HL-60 (cell line): ENCODE results near the gene BCAS3.

Source experiments
- DNase-seq, 2 experiments: peaks; one replicate each; pipeline ENCODE4 v3.0.0-alpha.2; 2010 to 2020; ENCODE audit warnings: low read depth in 1 of 2, low spot score in 1 of 2
- H3K27ac ChIP-seq: fragments of 250-450 bp; sonication (Bioruptor Pico); replicated peaks from 2 replicates; pipeline ENCODE4 v1.5.1; 2020; ENCODE audit warnings: mild to moderate bottlenecking, moderate library complexity
- H3K27me3 ChIP-seq: fragments of 250-450 bp; sonication (Bioruptor Pico); 2 replicates; pipeline ENCODE4 v1.5.1; 2021; ENCODE audit warnings: mild to moderate bottlenecking, moderate library complexity; ENCODE audit not compliant: insufficient read depth, poor library complexity, severe bottlenecking
- H3K4me3 ChIP-seq: replicated peaks from 2 replicates; pipeline ENCODE4 v1.5.1; 2011; ENCODE audit warnings: mild to moderate bottlenecking, control low read depth, low read length; ENCODE audit not compliant: insufficient read depth
- GABPA ChIP-seq: IDR thresholded peaks from 2 replicates; pipeline ENCODE4 v1.6.1; 2012; ENCODE audit warnings: low read depth
- POLR2AphosphoS5 ChIP-seq: IDR thresholded peaks from 2 replicates; pipeline ENCODE4 v1.6.1; 2012; ENCODE audit warnings: low read depth
- SPI1 ChIP-seq: IDR thresholded peaks from 2 replicates; pipeline ENCODE4 v1.6.1; 2012; ENCODE audit warnings: low read depth, mild to moderate bottlenecking, borderline replicate concordance
- TF ChIP-seq, protein P1 (sequence below): IDR thresholded peaks from one replicate; pipeline ENCODE4 v1.5.1; 2011; ENCODE audit warnings: low read length, control low read depth, inconsistent platforms; ENCODE audit not compliant: insufficient read depth
- TF ChIP-seq, protein P2 (sequence below): IDR thresholded peaks from 2 replicates; pipeline ENCODE4 v1.6.1; 2012; ENCODE audit warnings: low read depth; ENCODE audit not compliant: insufficient replicate concordance

Gene BCAS3

DNA sequence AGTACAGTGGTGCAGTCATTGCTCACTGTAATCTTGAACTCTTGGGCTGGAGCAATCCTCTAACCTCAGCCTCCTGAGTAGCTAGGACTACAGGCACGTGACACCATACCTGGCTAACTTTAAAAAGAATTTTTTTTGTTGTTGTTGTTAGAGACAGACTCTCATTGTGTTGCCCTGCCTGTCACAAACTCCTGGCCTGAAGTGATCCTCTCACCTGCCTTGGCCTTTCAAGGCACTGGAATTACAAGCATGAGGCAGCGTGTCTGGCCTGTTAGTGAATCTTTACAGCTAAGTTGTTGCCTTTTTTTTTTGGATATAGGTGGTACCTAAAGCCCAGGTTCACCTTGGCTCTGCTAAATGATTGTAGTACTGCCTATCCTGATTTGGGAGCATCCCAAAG lies 290.6 kb downstream of the BCAS3 start:
- no peaks in the 10 kb centered on the region for H3K27me3 ChIP-seq
- H3K4me3 ChIP-seq: no peak overlapping the region
- DNase-seq: no peak
- TF ChIP-seq POLR2AphosphoS5 (no peak), GABPA (no peak), SPI1 (no peak)
- TF ChIP-seq, protein P1, sequence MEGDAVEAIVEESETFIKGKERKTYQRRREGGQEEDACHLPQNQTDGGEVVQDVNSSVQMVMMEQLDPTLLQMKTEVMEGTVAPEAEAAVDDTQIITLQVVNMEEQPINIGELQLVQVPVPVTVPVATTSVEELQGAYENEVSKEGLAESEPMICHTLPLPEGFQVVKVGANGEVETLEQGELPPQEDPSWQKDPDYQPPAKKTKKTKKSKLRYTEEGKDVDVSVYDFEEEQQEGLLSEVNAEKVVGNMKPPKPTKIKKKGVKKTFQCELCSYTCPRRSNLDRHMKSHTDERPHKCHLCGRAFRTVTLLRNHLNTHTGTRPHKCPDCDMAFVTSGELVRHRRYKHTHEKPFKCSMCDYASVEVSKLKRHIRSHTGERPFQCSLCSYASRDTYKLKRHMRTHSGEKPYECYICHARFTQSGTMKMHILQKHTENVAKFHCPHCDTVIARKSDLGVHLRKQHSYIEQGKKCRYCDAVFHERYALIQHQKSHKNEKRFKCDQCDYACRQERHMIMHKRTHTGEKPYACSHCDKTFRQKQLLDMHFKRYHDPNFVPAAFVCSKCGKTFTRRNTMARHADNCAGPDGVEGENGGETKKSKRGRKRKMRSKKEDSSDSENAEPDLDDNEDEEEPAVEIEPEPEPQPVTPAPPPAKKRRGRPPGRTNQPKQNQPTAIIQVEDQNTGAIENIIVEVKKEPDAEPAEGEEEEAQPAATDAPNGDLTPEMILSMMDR: no peak
- TF ChIP-seq, protein P2, sequence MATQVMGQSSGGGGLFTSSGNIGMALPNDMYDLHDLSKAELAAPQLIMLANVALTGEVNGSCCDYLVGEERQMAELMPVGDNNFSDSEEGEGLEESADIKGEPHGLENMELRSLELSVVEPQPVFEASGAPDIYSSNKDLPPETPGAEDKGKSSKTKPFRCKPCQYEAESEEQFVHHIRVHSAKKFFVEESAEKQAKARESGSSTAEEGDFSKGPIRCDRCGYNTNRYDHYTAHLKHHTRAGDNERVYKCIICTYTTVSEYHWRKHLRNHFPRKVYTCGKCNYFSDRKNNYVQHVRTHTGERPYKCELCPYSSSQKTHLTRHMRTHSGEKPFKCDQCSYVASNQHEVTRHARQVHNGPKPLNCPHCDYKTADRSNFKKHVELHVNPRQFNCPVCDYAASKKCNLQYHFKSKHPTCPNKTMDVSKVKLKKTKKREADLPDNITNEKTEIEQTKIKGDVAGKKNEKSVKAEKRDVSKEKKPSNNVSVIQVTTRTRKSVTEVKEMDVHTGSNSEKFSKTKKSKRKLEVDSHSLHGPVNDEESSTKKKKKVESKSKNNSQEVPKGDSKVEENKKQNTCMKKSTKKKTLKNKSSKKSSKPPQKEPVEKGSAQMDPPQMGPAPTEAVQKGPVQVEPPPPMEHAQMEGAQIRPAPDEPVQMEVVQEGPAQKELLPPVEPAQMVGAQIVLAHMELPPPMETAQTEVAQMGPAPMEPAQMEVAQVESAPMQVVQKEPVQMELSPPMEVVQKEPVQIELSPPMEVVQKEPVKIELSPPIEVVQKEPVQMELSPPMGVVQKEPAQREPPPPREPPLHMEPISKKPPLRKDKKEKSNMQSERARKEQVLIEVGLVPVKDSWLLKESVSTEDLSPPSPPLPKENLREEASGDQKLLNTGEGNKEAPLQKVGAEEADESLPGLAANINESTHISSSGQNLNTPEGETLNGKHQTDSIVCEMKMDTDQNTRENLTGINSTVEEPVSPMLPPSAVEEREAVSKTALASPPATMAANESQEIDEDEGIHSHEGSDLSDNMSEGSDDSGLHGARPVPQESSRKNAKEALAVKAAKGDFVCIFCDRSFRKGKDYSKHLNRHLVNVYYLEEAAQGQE: no peak
- no peak overlapping the region for H3K27ac ChIP-seq

DNA sequence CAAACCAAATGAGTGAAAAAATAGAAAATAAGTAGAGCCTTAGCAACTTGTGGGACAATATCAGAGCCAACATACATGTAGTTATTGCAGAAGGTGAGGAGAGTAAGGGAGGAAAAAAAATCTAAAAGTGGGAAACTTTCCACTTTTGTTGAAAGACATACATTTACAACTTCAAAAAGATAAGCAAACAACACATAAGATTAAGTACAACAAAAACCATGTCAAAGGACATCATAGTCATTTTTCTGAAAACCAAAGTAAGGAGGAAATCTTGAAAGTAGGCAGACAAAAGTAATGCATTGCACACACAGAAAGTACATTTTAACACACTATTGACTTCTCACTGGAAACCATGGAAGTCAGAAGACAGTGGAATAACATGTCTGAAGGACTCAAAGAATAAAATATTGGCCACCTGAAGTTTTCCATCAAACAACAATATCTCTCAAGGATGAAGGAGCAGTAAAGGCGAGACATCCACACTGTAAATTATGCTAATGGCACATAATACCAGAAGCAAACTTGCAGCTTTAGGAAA lies 291.9 kb downstream of the BCAS3 start:
- no peak for TF ChIP-seq SPI1
- TF ChIP-seq GABPA: no peak
- TF ChIP-seq, protein P1: no peak
- TF ChIP-seq, protein P2: no peak
- no peak for DNase-seq
- no peak overlapping the region for H3K27ac ChIP-seq

DNA sequence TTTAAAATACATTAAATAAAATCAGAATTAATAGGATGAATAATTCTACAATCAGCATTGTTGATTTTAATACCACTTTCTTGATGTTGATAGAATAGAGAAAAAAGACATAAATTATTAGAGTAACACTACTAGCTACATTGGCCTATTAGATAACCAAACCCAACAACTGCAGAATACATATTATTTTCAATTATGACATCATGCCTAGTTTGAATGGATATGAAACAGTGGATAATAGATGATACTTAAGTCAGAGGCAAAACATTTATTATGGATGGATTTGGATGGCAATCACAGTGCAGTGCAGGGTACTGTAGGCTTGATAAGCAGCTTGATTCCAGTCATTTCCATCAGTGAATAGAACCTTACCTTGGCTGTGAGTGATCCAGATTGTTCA lies 293.1 kb downstream of the BCAS3 start:
- no peak for DNase-seq
- no peak overlapping the region for H3K27ac ChIP-seq
- H3K27me3 ChIP-seq: no peaks in the 10 kb centered on the region
- TF ChIP-seq SPI1 (no peak), GABPA (no peak), POLR2AphosphoS5 (no peak)
- TF ChIP-seq, protein P2: no peak
- TF ChIP-seq, protein P1: no peak
- no peak overlapping the region for H3K4me3 ChIP-seq

More for the DNA sequence above, 291.9 kb downstream of the BCAS3 start:
- Histone ChIP-seq H3K27me3 (no peaks in the 10 kb centered on the region), H3K4me3 (no peak overlapping the region)
